ENCODE data around the gene FBXO7. TPM values are rescaled to one million over a fixed set of nuclear protein-coding genes. Genes with fewer than 3 reads are reported as not detected.

The FBXO7 gene
- total and polyA plus RNA-seq, 9 of the 15 experiments (the other 6 are each of a cell fraction or from before 2014, with no cell fraction given): 34.0 to 162 (median 85.2) TPM

DNA sequence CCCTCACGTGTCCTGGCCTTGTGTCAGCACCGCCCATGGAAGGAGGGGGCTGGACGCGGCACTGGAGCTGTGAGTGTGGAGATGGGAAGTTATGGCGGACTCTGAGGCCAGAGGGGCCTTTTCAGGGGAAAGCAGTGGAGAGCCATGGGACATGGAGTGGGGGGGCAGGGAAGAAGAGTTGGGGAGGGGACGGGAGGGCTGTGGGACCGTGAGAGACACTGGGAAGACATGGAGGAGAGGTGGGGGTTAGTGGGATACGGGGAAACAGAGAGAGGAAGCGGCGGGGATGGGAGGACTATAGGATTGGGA is 58.2 kb downstream of the FBXO7 start (continued):
- TF ChIP-seq, protein P1, sequence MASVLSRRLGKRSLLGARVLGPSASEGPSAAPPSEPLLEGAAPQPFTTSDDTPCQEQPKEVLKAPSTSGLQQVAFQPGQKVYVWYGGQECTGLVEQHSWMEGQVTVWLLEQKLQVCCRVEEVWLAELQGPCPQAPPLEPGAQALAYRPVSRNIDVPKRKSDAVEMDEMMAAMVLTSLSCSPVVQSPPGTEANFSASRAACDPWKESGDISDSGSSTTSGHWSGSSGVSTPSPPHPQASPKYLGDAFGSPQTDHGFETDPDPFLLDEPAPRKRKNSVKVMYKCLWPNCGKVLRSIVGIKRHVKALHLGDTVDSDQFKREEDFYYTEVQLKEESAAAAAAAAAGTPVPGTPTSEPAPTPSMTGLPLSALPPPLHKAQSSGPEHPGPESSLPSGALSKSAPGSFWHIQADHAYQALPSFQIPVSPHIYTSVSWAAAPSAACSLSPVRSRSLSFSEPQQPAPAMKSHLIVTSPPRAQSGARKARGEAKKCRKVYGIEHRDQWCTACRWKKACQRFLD (CRISPR knock-in tag; IDR thresholded peaks at IDR 0.05): peak; percentile 35; the same call in 1 of the 2 replicates
- TF ChIP-seq RHOXF2B (CRISPR knock-in tag; conservative IDR thresholded peaks at IDR 0.05): no peak
- TF ChIP-seq ESRRB (CRISPR knock-in tag; IDR thresholded peaks at IDR 0.05; ENCODE audit: borderline replicate concordance): no peak
- no peak for TF ChIP-seq KLF1 (tag; IDR thresholded peaks at IDR 0.05)
- TF ChIP-seq HEY1 (CRISPR knock-in tag; IDR thresholded peaks at IDR 0.05; ENCODE audit: borderline replicate concordance): no peak
- no peak for TF ChIP-seq ZC3H4 (CRISPR knock-in tag; IDR thresholded peaks at IDR 0.05; ENCODE audit: borderline replicate concordance)
- TF ChIP-seq, protein P2, sequence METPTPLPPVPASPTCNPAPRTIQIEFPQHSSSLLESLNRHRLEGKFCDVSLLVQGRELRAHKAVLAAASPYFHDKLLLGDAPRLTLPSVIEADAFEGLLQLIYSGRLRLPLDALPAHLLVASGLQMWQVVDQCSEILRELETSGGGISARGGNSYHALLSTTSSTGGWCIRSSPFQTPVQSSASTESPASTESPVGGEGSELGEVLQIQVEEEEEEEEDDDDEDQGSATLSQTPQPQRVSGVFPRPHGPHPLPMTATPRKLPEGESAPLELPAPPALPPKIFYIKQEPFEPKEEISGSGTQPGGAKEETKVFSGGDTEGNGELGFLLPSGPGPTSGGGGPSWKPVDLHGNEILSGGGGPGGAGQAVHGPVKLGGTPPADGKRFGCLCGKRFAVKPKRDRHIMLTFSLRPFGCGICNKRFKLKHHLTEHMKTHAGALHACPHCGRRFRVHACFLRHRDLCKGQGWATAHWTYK (CRISPR knock-in tag; IDR thresholded peaks at IDR 0.05): no peak
- no peak for TF ChIP-seq RCOR1 (IDR thresholded peaks at IDR 0.05; ENCODE audit: borderline replicate concordance in 1 of 2, low read depth in 2 of 2, low read length in 2 of 2)
- TF ChIP-seq SMARCC2 (IDR thresholded peaks at IDR 0.05; ENCODE audit: low read depth): no peak
- no peak for TF ChIP-seq ZNF740 (CRISPR knock-in tag; IDR thresholded peaks at IDR 0.05)
- TF ChIP-seq ZNF740 (tag; IDR thresholded peaks at IDR 0.05): no peak
- TF ChIP-seq CREM (IDR thresholded peaks at IDR 0.05; ENCODE audit: low read depth): no peak
- TF ChIP-seq TARDBP (IDR thresholded peaks at IDR 0.05): no peak
- TF ChIP-seq TAF9B (IDR thresholded peaks at IDR 0.05; ENCODE audit: partially characterized antibody): no peak
- no peak for TF ChIP-seq ZNF764 (CRISPR knock-in tag; IDR thresholded peaks at IDR 0.05; ENCODE audit: low read depth)
- no peak for TF ChIP-seq L3MBTL2 (IDR thresholded peaks at IDR 0.05)
- no peak for TF ChIP-seq CC2D1A (IDR thresholded peaks at IDR 0.05)
- TF ChIP-seq, protein P3, sequence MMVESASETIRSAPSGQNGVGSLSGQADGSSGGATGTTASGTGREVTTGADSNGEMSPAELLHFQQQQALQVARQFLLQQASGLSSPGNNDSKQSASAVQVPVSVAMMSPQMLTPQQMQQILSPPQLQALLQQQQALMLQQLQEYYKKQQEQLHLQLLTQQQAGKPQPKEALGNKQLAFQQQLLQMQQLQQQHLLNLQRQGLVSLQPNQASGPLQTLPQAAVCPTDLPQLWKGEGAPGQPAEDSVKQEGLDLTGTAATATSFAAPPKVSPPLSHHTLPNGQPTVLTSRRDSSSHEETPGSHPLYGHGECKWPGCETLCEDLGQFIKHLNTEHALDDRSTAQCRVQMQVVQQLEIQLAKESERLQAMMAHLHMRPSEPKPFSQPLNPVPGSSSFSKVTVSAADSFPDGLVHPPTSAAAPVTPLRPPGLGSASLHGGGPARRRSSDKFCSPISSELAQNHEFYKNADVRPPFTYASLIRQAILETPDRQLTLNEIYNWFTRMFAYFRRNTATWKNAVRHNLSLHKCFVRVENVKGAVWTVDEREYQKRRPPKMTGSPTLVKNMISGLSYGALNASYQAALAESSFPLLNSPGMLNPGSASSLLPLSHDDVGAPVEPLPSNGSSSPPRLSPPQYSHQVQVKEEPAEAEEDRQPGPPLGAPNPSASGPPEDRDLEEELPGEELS (CRISPR knock-in tag; IDR thresholded peaks at IDR 0.05; ENCODE audit: borderline replicate concordance): 0 out of 2 replicates have a peak, but pooled peaks have one; percentile 77
- no peak for TF ChIP-seq ELF2 (CRISPR knock-in tag; IDR thresholded peaks at IDR 0.05)
- no peak for TF ChIP-seq KLF10 (CRISPR knock-in tag; IDR thresholded peaks at IDR 0.05)
- TF ChIP-seq TSHZ1 (CRISPR knock-in tag; IDR thresholded peaks at IDR 0.05): no peak
- 0 out of 2 replicates have a peak, but pooled peaks have one; percentile 24 for TF ChIP-seq NFIC (IDR thresholded peaks at IDR 0.05)
